Thymus (tissue), 11 donors: Measurements from ENCODE around the gene ACAP1. TPM values are rescaled to one million over a fixed set of nuclear protein-coding genes. Genes with fewer than 3 reads are reported as not detected.

ENCODE experiments used
- DNase-seq, 9 donors: peaks; one replicate each; pipeline ENCODE4 v3.0.0-alpha.2; 2013; ENCODE audit warnings: low spot score in 9 of 9, low read depth in 6 of 9, missing footprints in 1 of 9
- H3K27ac ChIP-seq, 2 donors: one replicate each; pipeline ENCODE4 v1.5.1; 2013; ENCODE audit warnings: control low read depth in 1 of 2, low read depth in 1 of 2, low read length in 1 of 2, mild to moderate bottlenecking in 1 of 2, moderate library complexity in 1 of 2
- H3K27me3 ChIP-seq, 2 donors: one replicate each; pipeline ENCODE4 v1.5.1; 2013; ENCODE audit warnings: low read length in 1 of 2; ENCODE audit not compliant: control insufficient read depth in 2 of 2, insufficient read depth in 1 of 2
- H3K36me3 ChIP-seq, 2 donors: one replicate each; pipeline ENCODE4 v1.5.1; 2013; ENCODE audit warnings: low read length in 1 of 2, mild to moderate bottlenecking in 1 of 2, moderate library complexity in 1 of 2; ENCODE audit not compliant: control insufficient read depth in 2 of 2, insufficient read depth in 2 of 2
- H3K4me1 ChIP-seq, 2 donors: one replicate each; pipeline ENCODE4 v1.5.1; 2013; ENCODE audit warnings: low read length in 2 of 2; ENCODE audit not compliant: control insufficient read depth in 2 of 2, insufficient read depth in 2 of 2
- H3K4me3 ChIP-seq, 2 donors: one replicate each; pipeline ENCODE4 v1.5.1; 2013; ENCODE audit warnings: low read length in 2 of 2, control low read depth in 1 of 2, mild to moderate bottlenecking in 1 of 2
- H3K9me3 ChIP-seq, 2 donors: one replicate each; pipeline ENCODE4 v1.5.1; 2013; ENCODE audit warnings: low read length in 1 of 2, mild to moderate bottlenecking in 1 of 2; ENCODE audit not compliant: control insufficient read depth in 2 of 2, insufficient read depth in 1 of 2
- WGBS: extraction: QIAGEN DNeasy Blood & Tissue Kit; methylation state at CpG from one replicate; pipeline ENCODE4 v1.1.7; 2013; 5-methylcytosine and 5-hydroxymethylcytosine counted together
- polyA plus RNA-seq: library from polyadenylated mRNA; stranded (reverse); fragments of 200-250 nt; gene quantifications from one replicate; pipeline ENCODE4 v1.2.3, GENCODE V29; 2013
- total RNA-seq: library from RNA; stranded (reverse); fragments of 120-200 nt; gene quantifications from one replicate; pipeline ENCODE4 v1.2.4, GENCODE V29; 2013
- donor health status: healthy.

The ACAP1 gene
- total and polyA plus RNA-seq, 2 donors, result 167 to 364 TPM

DNA sequence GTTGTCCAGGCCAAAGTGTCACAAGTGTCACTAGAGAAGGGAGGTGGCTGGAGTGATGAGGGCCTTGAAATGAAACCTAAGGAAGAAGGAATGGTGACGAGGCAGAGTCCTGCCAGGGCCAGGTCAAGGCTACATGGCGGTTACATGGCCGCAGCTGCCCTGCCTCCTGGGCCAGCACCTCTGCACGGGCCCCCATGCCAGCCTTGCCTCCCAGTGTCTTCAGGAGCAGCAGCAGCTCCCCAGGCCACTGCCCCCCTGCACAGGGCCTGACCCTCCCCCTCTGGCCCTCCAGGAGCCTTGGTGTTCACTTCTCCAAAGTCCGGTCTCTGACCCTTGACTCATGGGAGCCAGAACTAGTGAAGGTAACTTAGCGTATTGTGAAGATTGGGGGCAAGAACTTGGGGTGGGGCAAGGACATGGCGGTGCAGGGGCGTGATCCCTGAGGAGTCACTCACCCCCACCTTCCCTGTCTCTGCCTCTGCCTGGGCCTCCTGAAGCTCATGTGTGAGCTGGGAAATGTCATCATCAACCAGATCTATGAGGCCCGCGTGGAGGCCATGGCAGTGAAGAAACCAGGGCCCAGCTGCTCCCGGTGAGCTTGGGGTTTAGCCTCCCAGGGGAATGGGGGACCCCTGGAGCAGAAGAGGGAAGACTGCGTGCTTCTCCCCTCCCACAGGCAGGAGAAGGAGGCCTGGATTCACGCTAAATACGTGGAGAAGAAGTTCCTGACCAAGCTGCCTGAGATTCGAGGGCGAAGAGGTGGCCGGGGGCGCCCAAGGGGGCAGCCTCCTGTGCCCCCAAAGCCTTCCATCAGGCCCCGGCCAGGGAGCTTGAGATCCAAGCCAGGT lies 11.5 kb downstream of the ACAP1 start:
- no peak for DNase-seq
- no peak overlapping the region for H3K27ac ChIP-seq
- 91% methylated on average over 19 of the region's 19 CpGs for WGBS
- H3K9me3 ChIP-seq, result no peaks in the 10 kb centered on the region
- no peaks in the 10 kb centered on the region for H3K27me3 ChIP-seq
- peaks cover 11 to 23% of the 10 kb centered on the region in 2 donors for H3K4me1 ChIP-seq
- H3K4me3 ChIP-seq, result no peak overlapping the region
- H3K36me3 ChIP-seq, result peaks cover 64 to 81% of the 10 kb centered on the region in 2 donors

DNA sequence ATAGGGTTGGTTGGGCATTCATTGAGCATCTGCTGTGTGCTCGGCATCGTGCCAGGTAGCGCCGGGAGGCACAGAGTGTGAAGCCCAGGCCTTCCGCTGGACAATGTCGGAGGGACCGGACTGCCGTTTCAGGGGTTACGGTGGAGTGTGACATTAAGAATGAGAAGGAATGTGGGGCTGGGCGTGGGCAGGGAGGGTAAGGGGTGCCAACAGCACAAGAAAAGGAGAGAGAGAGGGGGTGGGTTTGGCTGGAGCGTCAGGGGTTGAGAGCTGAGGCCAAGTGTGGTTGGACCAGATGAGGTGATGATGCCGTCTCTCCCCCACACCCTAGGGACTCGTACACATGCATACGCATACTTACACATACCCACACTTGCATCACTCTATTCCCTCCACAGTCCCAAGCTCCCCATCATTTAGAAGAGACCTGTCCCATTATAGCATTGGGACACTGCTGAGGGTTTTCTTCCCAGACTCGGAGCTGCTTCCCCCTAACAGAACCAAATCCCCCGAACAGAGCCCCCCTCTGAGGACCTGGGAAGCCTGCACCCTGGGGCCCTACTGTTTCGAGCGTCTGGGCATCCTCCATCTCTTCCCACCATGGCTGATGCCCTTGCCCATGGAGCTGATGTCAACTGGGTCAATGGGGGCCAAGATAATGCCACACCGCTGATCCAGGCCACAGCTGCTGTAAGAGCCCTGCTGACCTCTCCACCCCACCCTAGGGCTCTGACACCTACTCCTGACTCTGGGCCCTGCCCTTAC lies 12.3 kb downstream of the ACAP1 start:
- no peaks in the 10 kb centered on the region for H3K27me3 ChIP-seq
- peaks cover 11 to 21% of the 10 kb centered on the region in 2 donors for H3K4me1 ChIP-seq
- no peak for DNase-seq
- no peak overlapping the region for H3K4me3 ChIP-seq
- H3K27ac ChIP-seq, result no peak overlapping the region
- 91% methylated on average over 19 of the region's 19 CpGs for WGBS
- H3K9me3 ChIP-seq, result no peaks in the 10 kb centered on the region
- peaks cover 56 to 73% of the 10 kb centered on the region in 2 donors for H3K36me3 ChIP-seq

DNA sequence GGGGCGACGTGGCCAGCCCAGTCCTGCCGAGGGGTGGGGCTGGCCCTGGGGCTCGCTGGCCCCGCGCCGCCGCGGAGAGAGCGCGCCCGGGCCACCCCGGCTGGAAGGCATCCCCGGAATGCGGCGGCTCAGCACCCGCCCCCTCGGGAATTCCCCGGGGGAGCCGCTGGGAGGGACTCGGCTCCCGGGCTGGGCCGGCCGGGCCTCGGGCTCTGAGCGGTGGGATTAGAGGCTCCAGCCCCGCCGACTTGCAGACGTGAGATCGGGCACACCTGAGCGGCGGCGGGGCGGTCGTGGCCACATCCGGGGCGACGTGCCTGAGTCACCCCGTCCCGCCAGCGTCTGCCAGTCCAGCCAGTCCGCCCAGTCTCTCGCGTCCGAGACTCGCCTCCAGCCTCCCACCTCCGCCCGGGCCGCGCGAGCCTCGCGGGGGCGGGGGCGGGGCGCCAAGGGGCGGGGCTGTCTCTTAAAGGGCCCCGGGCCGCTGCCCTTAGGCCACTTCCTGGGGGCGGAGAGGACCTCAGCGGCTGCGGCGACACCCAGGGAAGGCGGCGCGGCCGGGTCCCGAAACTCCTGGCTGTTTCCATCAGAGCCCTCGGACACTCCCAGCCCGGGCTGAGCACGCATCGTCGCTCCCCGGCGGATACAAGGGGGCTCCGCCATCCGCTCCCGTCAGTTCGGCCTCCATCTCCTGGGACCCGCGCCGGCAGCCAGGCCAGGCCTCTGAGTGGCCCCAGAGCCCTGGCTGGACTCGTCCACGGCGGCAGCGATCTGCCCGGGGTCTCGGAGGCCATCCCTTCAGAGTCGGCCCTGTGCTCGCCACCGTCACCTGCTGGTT lies 15.6 kb downstream of the ACAP1 start, which contains the start of gene KCTD11:
Gene KCTD11 (plus strand): TSS at position 498 of the 838 bp plus-strand sequence.
- peak in 1 of 9 donors; percentile 72 for DNase-seq
- H3K27me3 ChIP-seq, result peaks cover 0 to 9% of the 10 kb centered on the region in 2 donors
- H3K4me3 ChIP-seq, result peak within 1 kb of the TSS; percentile 46 to 62
- 10% methylated on average over 91 of the region's 91 CpGs for WGBS
- peak within 1 kb of the TSS; percentile 63 to 83 for H3K27ac ChIP-seq
- peaks cover 33 to 41% of the 10 kb centered on the region in 2 donors for H3K36me3 ChIP-seq
- peaks cover 11 to 30% of the 10 kb centered on the region in 2 donors for H3K4me1 ChIP-seq
- H3K9me3 ChIP-seq, result no peaks in the 10 kb centered on the region

GRCh38 chr17:7352503-7352889 lies 16.2 kb downstream of the ACAP1 start:
- 57% methylated on average over 10 of the region's 10 CpGs for WGBS
- Histone ChIP-seq H3K36me3 (peaks cover 27 to 35% of the 10 kb centered on the region in 2 donors), H3K4me1 (peaks cover 11 to 30% of the 10 kb centered on the region in 2 donors), H3K9me3 (no peaks in the 10 kb centered on the region), H3K4me3 (peak overlapping the region; percentile 46 to 62), H3K27me3 (peaks cover 0 to 11% of the 10 kb centered on the region in 2 donors), H3K27ac (peak overlapping the region in 1 of 2 donors; percentile 83)
- no peak for DNase-seq

DNA sequence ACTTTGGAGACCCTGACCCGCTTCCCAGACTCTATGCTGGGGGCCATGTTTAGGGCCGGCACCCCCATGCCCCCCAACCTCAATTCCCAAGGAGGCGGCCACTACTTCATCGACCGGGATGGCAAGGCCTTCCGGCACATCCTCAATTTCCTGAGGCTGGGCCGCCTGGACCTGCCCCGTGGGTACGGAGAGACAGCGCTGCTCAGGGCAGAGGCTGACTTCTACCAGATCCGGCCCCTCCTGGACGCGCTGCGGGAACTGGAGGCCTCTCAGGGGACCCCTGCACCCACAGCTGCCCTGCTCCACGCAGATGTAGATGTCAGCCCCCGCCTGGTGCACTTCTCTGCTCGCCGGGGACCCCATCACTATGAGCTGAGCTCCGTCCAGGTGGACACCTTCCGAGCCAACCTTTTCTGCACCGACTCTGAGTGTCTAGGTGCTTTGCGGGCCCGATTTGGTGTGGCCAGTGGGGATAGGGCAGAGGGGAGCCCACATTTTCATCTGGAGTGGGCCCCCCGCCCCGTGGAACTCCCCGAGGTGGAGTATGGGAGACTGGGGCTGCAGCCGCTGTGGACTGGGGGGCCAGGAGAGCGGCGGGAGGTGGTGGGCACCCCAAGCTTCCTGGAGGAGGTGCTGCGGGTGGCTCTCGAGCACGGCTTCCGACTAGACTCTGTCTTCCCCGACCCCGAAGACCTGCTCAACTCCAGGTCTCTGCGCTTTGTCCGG lies 16.7 kb downstream of the ACAP1 start:
- Histone ChIP-seq H3K4me1 (peaks cover 11 to 30% of the 10 kb centered on the region in 2 donors), H3K27me3 (peaks cover 0 to 11% of the 10 kb centered on the region in 2 donors), H3K27ac (no peak overlapping the region), H3K36me3 (peaks cover 21 to 29% of the 10 kb centered on the region in 2 donors), H3K9me3 (no peaks in the 10 kb centered on the region), H3K4me3 (no peak overlapping the region)
- DNase-seq, result no peak
- WGBS, result 97% methylated on average over 37 of the region's 37 CpGs

DNA sequence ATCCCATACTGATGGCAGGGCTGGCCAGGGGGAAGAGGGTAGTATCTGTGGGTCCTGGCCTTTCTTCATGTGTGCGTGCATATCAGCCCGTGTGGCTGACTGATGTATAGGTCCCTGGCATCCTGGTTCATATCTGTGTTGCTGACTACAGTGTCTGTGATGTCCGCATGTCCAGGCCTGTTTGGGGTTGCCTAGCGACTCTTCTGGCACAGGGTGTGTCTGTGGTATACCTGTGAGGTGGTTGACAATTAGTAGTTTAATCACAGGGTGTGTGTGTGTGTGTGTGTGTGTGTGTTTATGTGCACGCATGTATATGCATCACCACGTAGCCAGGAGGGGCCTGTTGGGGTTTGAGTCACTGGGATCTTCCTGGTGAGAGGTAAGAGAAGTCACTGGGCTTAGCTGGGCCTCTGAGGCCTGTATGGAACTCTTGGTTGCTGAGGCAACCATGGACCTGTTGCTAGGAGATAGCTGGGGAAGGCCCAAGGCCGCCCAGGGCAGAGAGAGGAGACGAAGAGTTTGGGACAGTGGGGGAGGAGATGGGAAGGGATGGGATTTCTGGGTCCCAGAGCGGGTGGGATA lies 18.0 kb downstream of the ACAP1 start:
- H3K27me3 ChIP-seq, result peaks cover 0 to 11% of the 10 kb centered on the region in 2 donors
- H3K4me1 ChIP-seq, result peaks cover 11 to 30% of the 10 kb centered on the region in 2 donors
- DNase-seq, result no peak
- 97% methylated on average over 9 of the region's 9 CpGs for WGBS
- no peak overlapping the region for H3K4me3 ChIP-seq
- H3K36me3 ChIP-seq, result peaks cover 12 to 17% of the 10 kb centered on the region in 2 donors
- no peak overlapping the region for H3K27ac ChIP-seq
- no peaks in the 10 kb centered on the region for H3K9me3 ChIP-seq

GRCh38 chr17:7355053-7355452 lies 18.7 kb downstream of the ACAP1 start, which contains the start of gene TMEM95:
Gene TMEM95 (plus strand): TSS chr17:7355156. CDS start chr17:7355205, 49 bp downstream.
- Histone ChIP-seq H3K9me3 (no peaks in the 10 kb centered on the region), H3K4me3 (no peak within 1 kb of the TSS), H3K27me3 (peaks cover 0 to 11% of the 10 kb centered on the region in 2 donors), H3K4me1 (peaks cover 11 to 24% of the 10 kb centered on the region in 2 donors), H3K27ac (no peak within 1 kb of the TSS), H3K36me3 (peaks cover 8 to 12% of the 10 kb centered on the region in 2 donors)
- DNase-seq, result no peak
- 91% methylated on average over 10 of the region's 10 CpGs for WGBS

GRCh38 chr17:7355573-7355972 lies 19.2 kb downstream of the ACAP1 start:
- Histone ChIP-seq H3K4me3 (no peak overlapping the region), H3K36me3 (peaks cover 3 to 12% of the 10 kb centered on the region in 2 donors), H3K9me3 (no peaks in the 10 kb centered on the region), H3K27me3 (peaks cover 0 to 11% of the 10 kb centered on the region in 2 donors), H3K27ac (no peak overlapping the region), H3K4me1 (peaks cover 11 to 24% of the 10 kb centered on the region in 2 donors)
- DNase-seq, result no peak
- WGBS, result 92% methylated on average over 8 of the region's 8 CpGs
